ENCODE data around the gene ARRDC4.
A peak's percentile ranks its signal among the peaks of the same experiment; 100 is the strongest.
"Not testable (repeated sequence)": the region's sequence is repeated elsewhere in the genome, so short reads cannot be mapped to it uniquely, and the experiment has no call there.

Gene ARRDC4

GRCh38 chr15:97984157-97984556, 23.7 kb downstream of the ARRDC4 start:
- H3K4me3 ChIP-seq (ENCODE audit: control insufficient read depth in 1 of 7, extremely low read depth in 1 of 7, insufficient read depth in 4 of 7, low read depth in 2 of 7, low read length in 6 of 7): no peak overlapping the region
- no CpG with 5 or more reads among the region's 1 CpG for WGBS (ENCODE audit: insufficient coverage)
- DNase-seq: no peak
- H3K4me1 ChIP-seq (ENCODE audit: control extremely low read depth in 1 of 4, control insufficient read depth in 4 of 4, insufficient read depth in 4 of 4, low read length in 3 of 4): peaks cover 0 to 14% (median 11%) of the 10 kb centered on the region in 4 experiments
- H3K27ac ChIP-seq (ENCODE audit: insufficient read depth in 1 of 2, low read depth in 1 of 2, low read length in 2 of 2, poor library complexity in 1 of 2, severe bottlenecking in 2 of 2): no peak overlapping the region
- CTCF ChIA-PET: no interaction called here
- H3K36me3 ChIP-seq (ENCODE audit: control insufficient read depth in 4 of 4, insufficient read depth in 4 of 4, low read length in 3 of 4): no peaks in the 10 kb centered on the region
- H3K27me3 ChIP-seq (replicated peaks in 2 of 5; ENCODE audit: control insufficient read depth in 4 of 5, insufficient read depth in 5 of 5, low read length in 4 of 5): no peaks in the 10 kb centered on the region
- POLR2A ChIA-PET: no interaction called here
- H3K9me3 ChIP-seq (ENCODE audit: control extremely low read depth in 1 of 5, control insufficient read depth in 4 of 5, insufficient read depth in 2 of 5, low read depth in 1 of 5, low read length in 4 of 5): peaks cover 0 to 10% (median 6%) of the 10 kb centered on the region in 5 experiments

GRCh38 chr15:97985979-97986378, 25.5 kb downstream of the ARRDC4 start:
- H3K4me3 ChIP-seq (ENCODE audit: control insufficient read depth in 1 of 7, extremely low read depth in 1 of 7, insufficient read depth in 4 of 7, low read depth in 2 of 7, low read length in 6 of 7); DNase-seq; H3K36me3 ChIP-seq (ENCODE audit: control insufficient read depth in 4 of 4, insufficient read depth in 4 of 4, low read length in 3 of 4); H3K4me1 ChIP-seq (ENCODE audit: control extremely low read depth in 1 of 4, control insufficient read depth in 4 of 4, insufficient read depth in 4 of 4, low read length in 3 of 4); H3K27ac ChIP-seq (ENCODE audit: insufficient read depth in 1 of 2, low read depth in 1 of 2, low read length in 2 of 2, poor library complexity in 1 of 2, severe bottlenecking in 2 of 2); H3K27me3 ChIP-seq (replicated peaks in 2 of 5; ENCODE audit: control insufficient read depth in 4 of 5, insufficient read depth in 5 of 5, low read length in 4 of 5); POLR2A ChIA-PET; CTCF ChIA-PET: not testable (repeated sequence)
- peaks cover 0 to 10% (median 6%) of the 10 kb centered on the region in 5 experiments for H3K9me3 ChIP-seq (ENCODE audit: control extremely low read depth in 1 of 5, control insufficient read depth in 4 of 5, insufficient read depth in 2 of 5, low read depth in 1 of 5, low read length in 4 of 5)
- WGBS (ENCODE audit: insufficient coverage): 86% methylated on average over 2 of the region's 2 CpGs

- Histone ChIP-seq H3K4me3 (ENCODE audit: control insufficient read depth in 1 of 7, extremely low read depth in 1 of 7, insufficient read depth in 4 of 7, low read depth in 2 of 7, low read length in 6 of 7) (no peak overlapping the region), H3K4me1 (ENCODE audit: control extremely low read depth in 1 of 4, control insufficient read depth in 4 of 4, insufficient read depth in 4 of 4, low read length in 3 of 4) (peaks cover 0 to 5% (median 2%) of the 10 kb centered on the region in 4 experiments), H3K27ac (ENCODE audit: insufficient read depth in 1 of 2, low read depth in 1 of 2, low read length in 2 of 2, poor library complexity in 1 of 2, severe bottlenecking in 2 of 2) (no peak overlapping the region), H3K36me3 (ENCODE audit: control insufficient read depth in 4 of 4, insufficient read depth in 4 of 4, low read length in 3 of 4) (no peaks in the 10 kb centered on the region), H3K27me3 (replicated peaks in 2 of 5; ENCODE audit: control insufficient read depth in 4 of 5, insufficient read depth in 5 of 5, low read length in 4 of 5) (no peaks in the 10 kb centered on the region), H3K9me3 (ENCODE audit: control extremely low read depth in 1 of 5, control insufficient read depth in 4 of 5, insufficient read depth in 2 of 5, low read depth in 1 of 5, low read length in 4 of 5) (peaks cover 0 to 10% (median 6%) of the 10 kb centered on the region in 5 experiments)
- 100% methylated on average over 2 of the region's 2 CpGs for WGBS (ENCODE audit: insufficient coverage)
- ChIA-PET CTCF (no interaction called here), POLR2A (no interaction called here)
- no peak for DNase-seq
Measured at GRCh38 chr15:97986781-97987180, 26.3 kb downstream of the ARRDC4 start.

GRCh38 chr15:97989299-97989698, 28.8 kb downstream of the ARRDC4 start:
- ChIA-PET CTCF (no interaction called here), POLR2A (no interaction called here)
- no peak overlapping the region for H3K27ac ChIP-seq (ENCODE audit: insufficient read depth in 1 of 2, low read depth in 1 of 2, low read length in 2 of 2, poor library complexity in 1 of 2, severe bottlenecking in 2 of 2)
- no CpG with 5 or more reads among the region's 2 CpGs for WGBS (ENCODE audit: insufficient coverage)
- H3K27me3 ChIP-seq (replicated peaks in 2 of 5; ENCODE audit: control insufficient read depth in 4 of 5, insufficient read depth in 5 of 5, low read length in 4 of 5): no peaks in the 10 kb centered on the region
- no peaks in the 10 kb centered on the region for H3K36me3 ChIP-seq (ENCODE audit: control insufficient read depth in 4 of 4, insufficient read depth in 4 of 4, low read length in 3 of 4)
- H3K4me1 ChIP-seq (ENCODE audit: control extremely low read depth in 1 of 4, control insufficient read depth in 4 of 4, insufficient read depth in 4 of 4, low read length in 3 of 4): peaks cover 0 to 25% (median 14%) of the 10 kb centered on the region in 4 experiments
- DNase-seq: peak in 2 of 3 donors; percentile 31 to 44
- H3K9me3 ChIP-seq (ENCODE audit: control extremely low read depth in 1 of 5, control insufficient read depth in 4 of 5, insufficient read depth in 2 of 5, low read depth in 1 of 5, low read length in 4 of 5): peaks cover 0 to 10% (median 6%) of the 10 kb centered on the region in 5 experiments
- no peak overlapping the region for H3K4me3 ChIP-seq (ENCODE audit: control insufficient read depth in 1 of 7, extremely low read depth in 1 of 7, insufficient read depth in 4 of 7, low read depth in 2 of 7, low read length in 6 of 7)

GRCh38 chr15:97991972-97992541, 31.6 kb downstream of the ARRDC4 start:
- CTCF ChIA-PET: interaction anchor here (1.1 to 2.6 kb wide), 2 partner anchors 11 to 14 kb away, joined by 4 to 12 read pairs; no protein-coding TSS in a partner anchor
- 89% methylated on average over 1 of the region's 3 CpGs for WGBS (ENCODE audit: insufficient coverage)
- Histone ChIP-seq H3K4me1 (ENCODE audit: control extremely low read depth in 1 of 4, control insufficient read depth in 4 of 4, insufficient read depth in 4 of 4, low read length in 3 of 4) (peaks cover 0 to 44% (median 32%) of the 10 kb centered on the region in 4 experiments), H3K4me3 (ENCODE audit: control insufficient read depth in 1 of 7, extremely low read depth in 1 of 7, insufficient read depth in 4 of 7, low read depth in 2 of 7, low read length in 6 of 7) (no peak overlapping the region), H3K9me3 (ENCODE audit: control extremely low read depth in 1 of 5, control insufficient read depth in 4 of 5, insufficient read depth in 2 of 5, low read depth in 1 of 5, low read length in 4 of 5) (peaks cover 0 to 4% (median 3%) of the 10 kb centered on the region in 5 experiments), H3K27ac (ENCODE audit: insufficient read depth in 1 of 2, low read depth in 1 of 2, low read length in 2 of 2, poor library complexity in 1 of 2, severe bottlenecking in 2 of 2) (no peak overlapping the region), H3K27me3 (replicated peaks in 2 of 5; ENCODE audit: control insufficient read depth in 4 of 5, insufficient read depth in 5 of 5, low read length in 4 of 5) (no peaks in the 10 kb centered on the region), H3K36me3 (ENCODE audit: control insufficient read depth in 4 of 4, insufficient read depth in 4 of 4, low read length in 3 of 4) (no peaks in the 10 kb centered on the region)
- no peak for DNase-seq
- POLR2A ChIA-PET: no interaction called here

GRCh38 chr15:97992823-97993222, 32.3 kb downstream of the ARRDC4 start:
- WGBS (ENCODE audit: insufficient coverage): no CpG with 5 or more reads among the region's 1 CpG
- POLR2A ChIA-PET: no interaction called here
- CTCF ChIA-PET: interaction anchor here (1.1 to 2.6 kb wide), 2 partner anchors 12 to 14 kb away, joined by 4 to 12 read pairs; no protein-coding TSS in a partner anchor
- Histone ChIP-seq H3K27me3 (replicated peaks in 2 of 5; ENCODE audit: control insufficient read depth in 4 of 5, insufficient read depth in 5 of 5, low read length in 4 of 5) (no peaks in the 10 kb centered on the region), H3K4me3 (ENCODE audit: control insufficient read depth in 1 of 7, extremely low read depth in 1 of 7, insufficient read depth in 4 of 7, low read depth in 2 of 7, low read length in 6 of 7) (no peak overlapping the region), H3K9me3 (ENCODE audit: control extremely low read depth in 1 of 5, control insufficient read depth in 4 of 5, insufficient read depth in 2 of 5, low read depth in 1 of 5, low read length in 4 of 5) (no peaks in the 10 kb centered on the region), H3K4me1 (ENCODE audit: control extremely low read depth in 1 of 4, control insufficient read depth in 4 of 4, insufficient read depth in 4 of 4, low read length in 3 of 4) (peaks cover 0 to 44% (median 32%) of the 10 kb centered on the region in 4 experiments), H3K36me3 (ENCODE audit: control insufficient read depth in 4 of 4, insufficient read depth in 4 of 4, low read length in 3 of 4) (no peaks in the 10 kb centered on the region), H3K27ac (ENCODE audit: insufficient read depth in 1 of 2, low read depth in 1 of 2, low read length in 2 of 2, poor library complexity in 1 of 2, severe bottlenecking in 2 of 2) (no peak overlapping the region)
- peak in 1 of 3 donors; percentile 16 for DNase-seq

GRCh38 chr15:97993310-97993738, 32.8 kb downstream of the ARRDC4 start:
- WGBS (ENCODE audit: insufficient coverage): 10% methylated on average over 3 of the region's 3 CpGs
- Histone ChIP-seq H3K4me3 (ENCODE audit: control insufficient read depth in 1 of 7, extremely low read depth in 1 of 7, insufficient read depth in 4 of 7, low read depth in 2 of 7, low read length in 6 of 7) (peak overlapping the region in 3 of 7 experiments; percentile 1 to 29 (median 22)), H3K9me3 (ENCODE audit: control extremely low read depth in 1 of 5, control insufficient read depth in 4 of 5, insufficient read depth in 2 of 5, low read depth in 1 of 5, low read length in 4 of 5) (no peaks in the 10 kb centered on the region), H3K36me3 (ENCODE audit: control insufficient read depth in 4 of 4, insufficient read depth in 4 of 4, low read length in 3 of 4) (no peaks in the 10 kb centered on the region), H3K27me3 (replicated peaks in 2 of 5; ENCODE audit: control insufficient read depth in 4 of 5, insufficient read depth in 5 of 5, low read length in 4 of 5) (no peaks in the 10 kb centered on the region), H3K27ac (ENCODE audit: insufficient read depth in 1 of 2, low read depth in 1 of 2, low read length in 2 of 2, poor library complexity in 1 of 2, severe bottlenecking in 2 of 2) (no peak overlapping the region), H3K4me1 (ENCODE audit: control extremely low read depth in 1 of 4, control insufficient read depth in 4 of 4, insufficient read depth in 4 of 4, low read length in 3 of 4) (peaks cover 0 to 44% (median 32%) of the 10 kb centered on the region in 4 experiments)
- ChIA-PET CTCF (interaction anchor here (2.6 kb wide), 1 partner anchor 12 kb away, joined by 12 read pairs; no protein-coding TSS in a partner anchor), POLR2A (no interaction called here)
- peak; percentile 50 to 89 (median 79) for DNase-seq
